ENCODE measurements around the gene RNF223.

GRCh38 chr1:1082239-1082775 is 8.2 kb upstream of the RNF223 start:
- TF ChIP-seq CTCF (IDR thresholded peaks at IDR 0.05 in 2 of 3, conservative IDR thresholded peaks at IDR 0.05 in 1 of 3; ENCODE audit: borderline replicate concordance in 1 of 3, insufficient read depth in 1 of 3, low read depth in 2 of 3, low read length in 2 of 3) (no peak), CEBPB (IDR thresholded peaks at IDR 0.05; ENCODE audit: low read depth) (no peak), RAD21 (IDR thresholded peaks at IDR 0.05; ENCODE audit: low read depth) (no peak), EZH2 (IDR thresholded peaks at IDR 0.05) (no peak), POLR2A (IDR thresholded peaks at IDR 0.05; ENCODE audit: borderline replicate concordance, extremely low read depth, insufficient read depth, insufficient read length) (no peak)
